ENCODE measurements around the gene SNTA1.

Gene SNTA1

GRCh38 chr20:33386673-33387072 is 56.9 kb downstream of the SNTA1 start:
- Histone ChIP-seq H3K27me3 (ENCODE audit: low read depth) (no peaks in the 10 kb centered on the region), H3K9me3 (no peaks in the 10 kb centered on the region), H3K4me1 (no peaks in the 10 kb centered on the region), H3K4me3 (no peak overlapping the region), H3K36me3 (replicated peaks) (peaks cover 62% of the 10 kb centered on the region)
- no peak for DNase-seq (ENCODE audit: low spot score in 2 of 2)
- in situ Hi-C loops (cut with MboI; ENCODE audit: low sequenced_read_pairs) = no loop called here

GRCh38 chr20:33377366-33377765 is 66.2 kb downstream of the SNTA1 start:
- Histone ChIP-seq H3K27me3 (ENCODE audit: low read depth) (no peaks in the 10 kb centered on the region), H3K4me1 (no peaks in the 10 kb centered on the region), H3K36me3 (replicated peaks) (peaks cover 51% of the 10 kb centered on the region), H3K4me3 (no peak overlapping the region), H3K9me3 (no peaks in the 10 kb centered on the region)
- no peak for DNase-seq (ENCODE audit: low spot score in 2 of 2)
- in situ Hi-C loops (cut with MboI; ENCODE audit: low sequenced_read_pairs) = no loop called here

- Histone ChIP-seq H3K4me3 (no peak overlapping the region), H3K27me3 (ENCODE audit: low read depth) (no peaks in the 10 kb centered on the region), H3K9me3 (no peaks in the 10 kb centered on the region), H3K36me3 (replicated peaks) (peaks cover 64% of the 10 kb centered on the region), H3K4me1 (no peaks in the 10 kb centered on the region)
- in situ Hi-C loops (cut with MboI; ENCODE audit: low sequenced_read_pairs) = no loop called here
- DNase-seq (ENCODE audit: low spot score in 2 of 2) = no peak
These were observed 69.6 kb downstream of the SNTA1 start for GRCh38 chr20:33373735-33374605.

- Histone ChIP-seq H3K9me3 (no peaks in the 10 kb centered on the region), H3K4me1 (no peaks in the 10 kb centered on the region), H3K4me3 (no peak overlapping the region), H3K36me3 (replicated peaks) (peaks cover 54% of the 10 kb centered on the region), H3K27me3 (ENCODE audit: low read depth) (no peaks in the 10 kb centered on the region)
- DNase-seq (ENCODE audit: low spot score in 2 of 2) = no peak
- in situ Hi-C loops (cut with MboI; ENCODE audit: low sequenced_read_pairs) = no loop called here
These were observed 70.5 kb downstream of the SNTA1 start for GRCh38 chr20:33372993-33373441.

- Histone ChIP-seq H3K36me3 (replicated peaks) (peaks cover 63% of the 10 kb centered on the region), H3K4me1 (no peaks in the 10 kb centered on the region), H3K9me3 (no peaks in the 10 kb centered on the region), H3K27me3 (ENCODE audit: low read depth) (no peaks in the 10 kb centered on the region), H3K4me3 (no peak overlapping the region)
- in situ Hi-C loops (cut with MboI; ENCODE audit: low sequenced_read_pairs) = no loop called here
- no peak for DNase-seq (ENCODE audit: low spot score in 2 of 2)
These were observed 73.3 kb downstream of the SNTA1 start for GRCh38 chr20:33370291-33370690.

GRCh38 chr20:33362898-33363297 is 80.7 kb downstream of the SNTA1 start:
- DNase-seq (ENCODE audit: low spot score in 2 of 2) = no peak
- H3K4me1 ChIP-seq = no peaks in the 10 kb centered on the region
- H3K27me3 ChIP-seq (ENCODE audit: low read depth) = no peaks in the 10 kb centered on the region
- H3K36me3 ChIP-seq (replicated peaks) = peaks cover 56% of the 10 kb centered on the region
- no peak overlapping the region for H3K4me3 ChIP-seq
- in situ Hi-C loops (cut with MboI; ENCODE audit: low sequenced_read_pairs) = no loop called here
- no peaks in the 10 kb centered on the region for H3K9me3 ChIP-seq

GRCh38 chr20:33359399-33360261 is 83.9 kb downstream of the SNTA1 start:
- H3K9me3 ChIP-seq = no peaks in the 10 kb centered on the region
- DNase-seq (ENCODE audit: low spot score in 2 of 2) = no peak
- H3K27me3 ChIP-seq (ENCODE audit: low read depth) = no peaks in the 10 kb centered on the region
- no peak overlapping the region for H3K4me3 ChIP-seq
- no peaks in the 10 kb centered on the region for H3K4me1 ChIP-seq
- in situ Hi-C loops (cut with MboI; ENCODE audit: low sequenced_read_pairs) = no loop called here
- H3K36me3 ChIP-seq (replicated peaks) = peaks cover 29% of the 10 kb centered on the region
